ENCODE data around the gene AGBL1. TPM values are rescaled to one million over a fixed set of nuclear protein-coding genes. Genes with fewer than 3 reads are reported as not detected.

Gene AGBL1
- total and polyA plus RNA-seq, 4 donors = 0.08 to 147 (median 4.7) TPM

DNA sequence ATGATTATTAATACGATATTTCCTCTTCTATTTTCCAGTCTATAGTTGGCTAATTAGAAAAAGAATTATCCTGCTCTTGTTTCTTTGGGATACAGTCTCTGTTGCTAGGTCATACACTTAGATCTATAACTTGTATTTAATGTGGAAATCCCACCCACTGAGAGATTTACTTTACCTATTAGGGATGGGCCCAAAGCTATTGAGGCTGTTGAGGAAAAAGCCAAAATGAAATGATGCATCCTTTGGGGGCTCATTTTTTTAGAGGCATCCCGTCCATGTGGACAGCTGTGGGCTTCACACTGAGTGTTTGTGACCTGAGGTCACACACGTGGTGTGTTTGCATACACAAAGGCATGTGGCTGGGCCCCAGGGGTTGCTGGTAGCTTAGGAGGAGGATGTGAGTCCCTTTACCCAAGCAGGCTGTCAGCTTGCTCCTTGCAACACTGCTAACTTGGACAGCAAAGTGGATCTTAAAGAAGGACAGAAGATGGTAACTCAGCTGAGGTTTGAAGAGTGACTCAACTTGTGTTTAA, 477.4 kb downstream of the AGBL1 start:
- Histone ChIP-seq H3K9ac (ENCODE audit: insufficient read depth in 1 of 2, low read length in 2 of 2) (no peak overlapping the region), H3K27me3 (ENCODE audit: control insufficient read depth in 3 of 3, insufficient read depth in 3 of 3, low read length in 2 of 3) (no peaks in the 10 kb centered on the region), H3K27ac (ENCODE audit: low read depth in 1 of 2, low read length in 1 of 2) (no peak overlapping the region), H3K4me3 (no peak overlapping the region), H3K36me3 (ENCODE audit: control insufficient read depth in 4 of 4, insufficient read depth in 4 of 4, low read length in 4 of 4) (no peaks in the 10 kb centered on the region), H3K4me1 (ENCODE audit: control insufficient read depth in 5 of 5, insufficient read depth in 5 of 5, low read length in 5 of 5) (peaks cover 0 to 14% (median 1%) of the 10 kb centered on the region in 5 donors), H3K9me3 (ENCODE audit: control insufficient read depth in 4 of 4, insufficient read depth in 3 of 4, low read length in 3 of 4) (no peaks in the 10 kb centered on the region)
- WGBS, 2 donors = 52 to 55% methylated on average over 3 of the region's 3 CpGs
- peak in 1 of 3 donors; percentile 15 for DNase-seq
- TF ChIP-seq, protein P1, sequence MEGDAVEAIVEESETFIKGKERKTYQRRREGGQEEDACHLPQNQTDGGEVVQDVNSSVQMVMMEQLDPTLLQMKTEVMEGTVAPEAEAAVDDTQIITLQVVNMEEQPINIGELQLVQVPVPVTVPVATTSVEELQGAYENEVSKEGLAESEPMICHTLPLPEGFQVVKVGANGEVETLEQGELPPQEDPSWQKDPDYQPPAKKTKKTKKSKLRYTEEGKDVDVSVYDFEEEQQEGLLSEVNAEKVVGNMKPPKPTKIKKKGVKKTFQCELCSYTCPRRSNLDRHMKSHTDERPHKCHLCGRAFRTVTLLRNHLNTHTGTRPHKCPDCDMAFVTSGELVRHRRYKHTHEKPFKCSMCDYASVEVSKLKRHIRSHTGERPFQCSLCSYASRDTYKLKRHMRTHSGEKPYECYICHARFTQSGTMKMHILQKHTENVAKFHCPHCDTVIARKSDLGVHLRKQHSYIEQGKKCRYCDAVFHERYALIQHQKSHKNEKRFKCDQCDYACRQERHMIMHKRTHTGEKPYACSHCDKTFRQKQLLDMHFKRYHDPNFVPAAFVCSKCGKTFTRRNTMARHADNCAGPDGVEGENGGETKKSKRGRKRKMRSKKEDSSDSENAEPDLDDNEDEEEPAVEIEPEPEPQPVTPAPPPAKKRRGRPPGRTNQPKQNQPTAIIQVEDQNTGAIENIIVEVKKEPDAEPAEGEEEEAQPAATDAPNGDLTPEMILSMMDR (IDR thresholded peaks at IDR 0.05; ENCODE audit: control extremely low read depth, extremely low read depth) = no peak
- no peak for ATAC-seq (ENCODE audit: insufficient read depth, low FRiP score)

DNA sequence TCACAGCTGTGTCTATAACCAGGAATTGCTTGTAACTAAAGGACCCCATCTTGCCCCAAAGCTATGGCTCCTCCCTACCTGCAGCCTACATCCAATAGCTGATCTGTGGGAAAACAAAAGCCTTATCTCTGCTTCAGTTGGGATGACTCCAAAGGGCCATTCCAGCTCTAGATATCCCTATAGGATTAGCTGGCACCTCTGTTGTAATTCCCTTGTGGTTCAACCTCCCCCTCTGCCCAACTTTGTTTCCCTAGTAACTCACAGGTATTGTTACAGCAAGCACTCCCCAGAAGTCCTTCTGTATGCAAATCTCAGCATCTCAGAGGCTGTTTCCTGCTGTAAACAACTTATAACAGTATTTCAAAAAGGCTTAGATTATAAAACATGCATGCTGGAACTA, 478.6 kb downstream of the AGBL1 start:
- no peaks in the 10 kb centered on the region for H3K36me3 ChIP-seq (ENCODE audit: control insufficient read depth in 4 of 4, insufficient read depth in 4 of 4, low read length in 4 of 4)
- no peaks in the 10 kb centered on the region for H3K9me3 ChIP-seq (ENCODE audit: control insufficient read depth in 4 of 4, insufficient read depth in 3 of 4, low read length in 3 of 4)
- ATAC-seq (ENCODE audit: insufficient read depth, low FRiP score) = no peak
- no peaks in the 10 kb centered on the region for H3K27me3 ChIP-seq (ENCODE audit: control insufficient read depth in 3 of 3, insufficient read depth in 3 of 3, low read length in 2 of 3)
- DNase-seq = no peak
- TF ChIP-seq, protein P1 (IDR thresholded peaks at IDR 0.05; ENCODE audit: control extremely low read depth, extremely low read depth) = no peak
- H3K4me1 ChIP-seq (ENCODE audit: control insufficient read depth in 5 of 5, insufficient read depth in 5 of 5, low read length in 5 of 5) = peaks cover 0 to 14% (median 1%) of the 10 kb centered on the region in 5 donors
- no peak overlapping the region for H3K9ac ChIP-seq (ENCODE audit: insufficient read depth in 1 of 2, low read length in 2 of 2)
- no peak overlapping the region for H3K4me3 ChIP-seq
- no peak overlapping the region for H3K27ac ChIP-seq (ENCODE audit: low read depth in 1 of 2, low read length in 1 of 2)

DNA sequence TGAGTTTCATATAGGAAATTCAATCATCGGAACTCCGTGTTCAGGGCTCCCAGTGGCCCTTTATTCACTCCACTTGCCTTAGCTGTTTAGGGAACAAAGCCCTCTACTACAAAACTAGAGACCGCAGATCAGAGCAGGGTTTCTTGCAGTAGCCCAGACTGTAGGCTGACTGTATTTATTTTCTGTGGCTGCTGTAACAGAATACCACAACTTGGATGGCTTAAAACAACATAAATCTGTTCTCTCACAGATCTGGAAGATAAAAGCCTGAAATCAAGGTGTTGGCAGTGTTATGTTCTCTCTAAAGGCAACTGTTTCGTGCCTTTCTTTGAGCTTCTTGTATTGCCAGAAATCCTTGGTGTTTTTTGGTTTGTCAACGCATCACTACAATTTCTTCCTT, 479.0 kb downstream of the AGBL1 start:
- TF ChIP-seq, protein P1 (IDR thresholded peaks at IDR 0.05; ENCODE audit: control extremely low read depth, extremely low read depth) = no peak
- no peak for ATAC-seq (ENCODE audit: insufficient read depth, low FRiP score)
- no peaks in the 10 kb centered on the region for H3K36me3 ChIP-seq (ENCODE audit: control insufficient read depth in 4 of 4, insufficient read depth in 4 of 4, low read length in 4 of 4)
- no peak overlapping the region for H3K9ac ChIP-seq (ENCODE audit: insufficient read depth in 1 of 2, low read length in 2 of 2)
- no peak overlapping the region for H3K27ac ChIP-seq (ENCODE audit: low read depth in 1 of 2, low read length in 1 of 2)
- peaks cover 0 to 14% (median 1%) of the 10 kb centered on the region in 5 donors for H3K4me1 ChIP-seq (ENCODE audit: control insufficient read depth in 5 of 5, insufficient read depth in 5 of 5, low read length in 5 of 5)
- no peaks in the 10 kb centered on the region for H3K9me3 ChIP-seq (ENCODE audit: control insufficient read depth in 4 of 4, insufficient read depth in 3 of 4, low read length in 3 of 4)
- no peak for DNase-seq
- H3K4me3 ChIP-seq = no peak overlapping the region
- H3K27me3 ChIP-seq (ENCODE audit: control insufficient read depth in 3 of 3, insufficient read depth in 3 of 3, low read length in 2 of 3) = no peaks in the 10 kb centered on the region
- 84% methylated on average over 5 of the region's 5 CpGs for WGBS, 2 donors

DNA sequence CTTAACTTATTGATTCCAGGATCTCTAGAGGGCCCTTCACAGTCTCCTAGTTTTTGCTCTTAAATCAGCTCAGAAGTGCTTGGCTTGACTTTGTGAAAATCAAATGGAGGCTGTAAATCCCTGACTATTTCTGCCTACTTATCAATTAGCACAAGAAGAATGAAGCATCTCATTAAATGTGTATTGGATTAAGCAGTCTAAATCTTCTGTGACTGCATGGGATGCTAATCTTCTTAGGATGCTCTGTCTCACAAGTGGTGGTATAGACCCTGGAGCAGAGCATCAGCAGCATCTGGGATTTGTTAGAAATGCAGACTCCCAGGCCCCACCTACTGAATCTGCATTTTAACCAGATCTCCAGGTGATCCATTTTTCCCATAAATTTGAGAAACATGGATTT, 488.7 kb downstream of the AGBL1 start:
- Histone ChIP-seq H3K27ac (ENCODE audit: low read depth in 1 of 2, low read length in 1 of 2) (no peak overlapping the region), H3K36me3 (ENCODE audit: control insufficient read depth in 4 of 4, insufficient read depth in 4 of 4, low read length in 4 of 4) (no peaks in the 10 kb centered on the region), H3K4me3 (no peak overlapping the region), H3K9ac (ENCODE audit: insufficient read depth in 1 of 2, low read length in 2 of 2) (no peak overlapping the region), H3K4me1 (ENCODE audit: control insufficient read depth in 5 of 5, insufficient read depth in 5 of 5, low read length in 5 of 5) (peaks cover 0 to 6% (median 0%) of the 10 kb centered on the region in 5 donors), H3K27me3 (ENCODE audit: control insufficient read depth in 3 of 3, insufficient read depth in 3 of 3, low read length in 2 of 3) (no peaks in the 10 kb centered on the region), H3K9me3 (ENCODE audit: control insufficient read depth in 4 of 4, insufficient read depth in 3 of 4, low read length in 3 of 4) (peaks cover 0 to 7% (median 1%) of the 10 kb centered on the region in 4 donors)
- no peak for DNase-seq
- no peak for ATAC-seq (ENCODE audit: insufficient read depth, low FRiP score)
- TF ChIP-seq, protein P1 (IDR thresholded peaks at IDR 0.05; ENCODE audit: control extremely low read depth, extremely low read depth) = no peak
